Endodermal cell (in vitro differentiated cells): Measurements from ENCODE around the gene LSR. TPM values are rescaled to one million over a fixed set of nuclear protein-coding genes. Genes with fewer than 3 reads are reported as not detected.

Source experiments
- DNase-seq: peaks from one replicate; pipeline ENCODE4 v3.0.0-alpha.2; 2017
- H3K27ac ChIP-seq: 2 replicates; pipeline ENCODE4 v1.5.1; 2013; ENCODE audit warnings: mild to moderate bottlenecking, low read depth, low read length, moderate library complexity
- H3K27me3 ChIP-seq: 2 replicates; pipeline ENCODE4 v1.6.1; 2013; ENCODE audit warnings: mild to moderate bottlenecking, low read length, moderate library complexity; ENCODE audit not compliant: insufficient read depth, control insufficient read depth, poor library complexity, severe bottlenecking
- H3K36me3 ChIP-seq: 2 replicates; pipeline ENCODE4 v1.7.0; 2013; ENCODE audit warnings: mild to moderate bottlenecking, low read length, moderate library complexity; ENCODE audit not compliant: control insufficient read depth, insufficient read depth
- H3K4me1 ChIP-seq: one replicate; pipeline ENCODE4 v1.7.0; 2013; ENCODE audit warnings: low read length; ENCODE audit not compliant: control insufficient read depth, insufficient read depth
- H3K4me3 ChIP-seq: 2 replicates; pipeline ENCODE4 v1.5.1; 2013; ENCODE audit warnings: mild to moderate bottlenecking, low read length, moderate library complexity
- H3K9ac ChIP-seq: 2 replicates; pipeline ENCODE4 v1.6.1; 2013; ENCODE audit warnings: mild to moderate bottlenecking, low read length, moderate library complexity; ENCODE audit not compliant: poor library complexity, severe bottlenecking; ENCODE audit errors: extremely low read depth
- H3K9me3 ChIP-seq: 2 replicates; pipeline ENCODE4 v1.6.1; 2013; ENCODE audit warnings: mild to moderate bottlenecking, low read length, moderate library complexity; ENCODE audit not compliant: control insufficient read depth
- H3K27ac Mint-ChIP-seq: 2 replicates; pipeline ENCODE4 v1.8.0; 2020; ENCODE audit warnings: mixed read lengths
- H3K27me3 Mint-ChIP-seq: 2 replicates; pipeline ENCODE4 v1.8.0; 2021; ENCODE audit warnings: mild to moderate bottlenecking, mixed read lengths; ENCODE audit not compliant: insufficient read depth
- H3K36me3 Mint-ChIP-seq: 2 replicates; pipeline ENCODE4 v1.8.0; 2020; ENCODE audit warnings: low read depth, mixed read lengths
- H3K4me1 Mint-ChIP-seq: 2 replicates; pipeline ENCODE4 v1.8.0; 2020; ENCODE audit warnings: mixed read lengths
- H3K4me3 Mint-ChIP-seq: 2 replicates; pipeline ENCODE4 v1.8.0; 2020; ENCODE audit warnings: mild to moderate bottlenecking, moderate library complexity, mixed read lengths
- H3K9me3 Mint-ChIP-seq: 2 replicates; pipeline ENCODE4 v1.8.0; 2020; ENCODE audit warnings: mild to moderate bottlenecking, mixed read lengths
- CTCF ChIP-seq: fragments of 200-600 bp; sonication (generic); conservative IDR thresholded peaks from 2 replicates; pipeline ENCODE4 v1.5.0; 2021; ENCODE audit warnings: antibody characterized with exemption, mild to moderate bottlenecking
- WGBS, 2 experiments: methylation state at CpG; one replicate each; pipeline versions ENCODE4 v1.1.5 to v1.1.7; 2013; ENCODE audit warnings: missing lambda C conversion rate in 2 of 2, mixed read lengths in 1 of 2; ENCODE audit not compliant: insufficient coverage in 1 of 2, insufficient read length in 1 of 2; 5-methylcytosine and 5-hydroxymethylcytosine counted together
- total RNA-seq, 2 donors: library from RNA; stranded (reverse); fragmentation: NEBNext Ultra II Directional in 1 of 2; extraction: Animal tissue kit (Norgen Biotek cat#: 25700) in 1 of 2; gene quantifications; 2 replicates in 1 of 2; 3 replicates in 1 of 2; pipeline ENCODE4 v1.2.1, GENCODE V29; 2021

LSR gene
- total RNA-seq, 2 donors from 2014 or later: 112 to 170 TPM

- Histone ChIP-seq H3K9me3 (no peaks in the 10 kb centered on the region), H3K27ac (no peak within 1 kb of the TSS), H3K9ac (no peak within 1 kb of the TSS), H3K4me1 (peaks cover 3% of the 10 kb centered on the region), H3K27me3 (no peaks in the 10 kb centered on the region), H3K4me3 (no peak within 1 kb of the TSS), H3K36me3 (no peaks in the 10 kb centered on the region)
- TF ChIP-seq CTCF: no peak
- no peak for DNase-seq
- Mint-ChIP-seq H3K4me3 (no peak within 1 kb of the TSS), H3K9me3 (no peaks in the 10 kb centered on the region), H3K27me3 (peaks cover 1% of the 10 kb centered on the region), H3K36me3 (no peaks in the 10 kb centered on the region), H3K4me1 (no peaks in the 10 kb centered on the region), H3K27ac (no peak within 1 kb of the TSS)
- 92 to 97% methylated on average over 11 to 14 of the region's 14 CpGs for WGBS, 2 experiments
Measured at GRCh38 chr19:35228177-35228930, 20.4 kb upstream of the LSR start, which contains the start of gene FAM187B. Gene FAM187B, minus strand, starts transcription at chr19:35228739. Its CDS starts 59 bp downstream, at chr19:35228680.

- Histone ChIP-seq H3K4me3 (no peak overlapping the region), H3K9ac (no peak overlapping the region), H3K27me3 (no peaks in the 10 kb centered on the region), H3K36me3 (no peaks in the 10 kb centered on the region), H3K9me3 (peaks cover 2% of the 10 kb centered on the region), H3K27ac (no peak overlapping the region), H3K4me1 (peaks cover 3% of the 10 kb centered on the region)
- Mint-ChIP-seq H3K36me3 (no peaks in the 10 kb centered on the region), H3K4me3 (no peak overlapping the region), H3K27me3 (peaks cover 1% of the 10 kb centered on the region), H3K27ac (no peak overlapping the region), H3K9me3 (peaks cover 2% of the 10 kb centered on the region), H3K4me1 (no peaks in the 10 kb centered on the region)
- no peak for TF ChIP-seq CTCF
- DNase-seq: no peak
- WGBS, 2 experiments: 89 to 94% methylated on average over 3 to 4 of the region's 8 CpGs
Measured at GRCh38 chr19:35229601-35230000, 19.2 kb upstream of the LSR start.

GRCh38 chr19:35231956-35232645, 16.7 kb upstream of the LSR start:
- H3K27ac Mint-ChIP-seq: no peak overlapping the region
- H3K27ac ChIP-seq: no peak overlapping the region
- no peak for TF ChIP-seq CTCF
- H3K9ac ChIP-seq: no peak overlapping the region
- no peak for DNase-seq
- H3K4me3 Mint-ChIP-seq: no peak overlapping the region
- WGBS, 2 experiments: 92 to 95% methylated on average over 13 to 14 of the region's 14 CpGs
- H3K27me3 ChIP-seq: no peaks in the 10 kb centered on the region
- no peaks in the 10 kb centered on the region for H3K36me3 ChIP-seq
- no peaks in the 10 kb centered on the region for H3K27me3 Mint-ChIP-seq
- H3K4me1 ChIP-seq: peaks cover 3% of the 10 kb centered on the region
- H3K36me3 Mint-ChIP-seq: no peaks in the 10 kb centered on the region
- peaks cover 16% of the 10 kb centered on the region for H3K9me3 Mint-ChIP-seq
- H3K4me3 ChIP-seq: no peak overlapping the region
- peaks cover 5% of the 10 kb centered on the region for H3K9me3 ChIP-seq
- no peaks in the 10 kb centered on the region for H3K4me1 Mint-ChIP-seq
